GM19240 (cell line): ENCODE data around the gene STPG1.

Experiments used
- DNase-seq: peaks from one replicate; pipeline ENCODE4 v3.0.0; 2011; ENCODE audit warnings: low spot score; ENCODE audit not compliant: insufficient read length

The STPG1 gene

GRCh38 chr1:24318615-24319311 is 94.8 kb downstream of the STPG1 start:
- DNase-seq: no peak

GRCh38 chr1:24317956-24318614 is 95.5 kb downstream of the STPG1 start:
- DNase-seq: no peak

- DNase-seq: no peak
These were observed 96.5 kb downstream of the STPG1 start for GRCh38 chr1:24317081-24317480.

GRCh38 chr1:24316645-24317044 is 96.9 kb downstream of the STPG1 start:
- no peak for DNase-seq

GRCh38 chr1:24315391-24315790 is 98.2 kb downstream of the STPG1 start:
- no peak for DNase-seq

GRCh38 chr1:24311741-24312140 is 101.8 kb downstream of the STPG1 start:
- no peak for DNase-seq

- no peak for DNase-seq
These were observed 102.3 kb downstream of the STPG1 start for GRCh38 chr1:24311234-24311633.

GRCh38 chr1:24309762-24310485 is 103.7 kb downstream of the STPG1 start:
- no peak for DNase-seq

- no peak for DNase-seq
These were observed 105.1 kb downstream of the STPG1 start for GRCh38 chr1:24308365-24309015.
